ENCODE data around the gene TYR.
"Not testable (repeated sequence)": the region's sequence is repeated elsewhere in the genome, so short reads cannot be mapped to it uniquely, and the experiment has no call there.

GRCh38 chr11:89295023-89295422 is 117.3 kb downstream of the TYR start:
- not testable (repeated sequence) for TF ChIP-seq CREB1 (CRISPR knock-in tag; IDR thresholded peaks at IDR 0.05); ZSCAN18 (CRISPR knock-in tag; IDR thresholded peaks at IDR 0.05); FOXJ3 (CRISPR knock-in tag; IDR thresholded peaks at IDR 0.05; ENCODE audit: borderline replicate concordance)
- TF ChIP-seq, protein P1, sequence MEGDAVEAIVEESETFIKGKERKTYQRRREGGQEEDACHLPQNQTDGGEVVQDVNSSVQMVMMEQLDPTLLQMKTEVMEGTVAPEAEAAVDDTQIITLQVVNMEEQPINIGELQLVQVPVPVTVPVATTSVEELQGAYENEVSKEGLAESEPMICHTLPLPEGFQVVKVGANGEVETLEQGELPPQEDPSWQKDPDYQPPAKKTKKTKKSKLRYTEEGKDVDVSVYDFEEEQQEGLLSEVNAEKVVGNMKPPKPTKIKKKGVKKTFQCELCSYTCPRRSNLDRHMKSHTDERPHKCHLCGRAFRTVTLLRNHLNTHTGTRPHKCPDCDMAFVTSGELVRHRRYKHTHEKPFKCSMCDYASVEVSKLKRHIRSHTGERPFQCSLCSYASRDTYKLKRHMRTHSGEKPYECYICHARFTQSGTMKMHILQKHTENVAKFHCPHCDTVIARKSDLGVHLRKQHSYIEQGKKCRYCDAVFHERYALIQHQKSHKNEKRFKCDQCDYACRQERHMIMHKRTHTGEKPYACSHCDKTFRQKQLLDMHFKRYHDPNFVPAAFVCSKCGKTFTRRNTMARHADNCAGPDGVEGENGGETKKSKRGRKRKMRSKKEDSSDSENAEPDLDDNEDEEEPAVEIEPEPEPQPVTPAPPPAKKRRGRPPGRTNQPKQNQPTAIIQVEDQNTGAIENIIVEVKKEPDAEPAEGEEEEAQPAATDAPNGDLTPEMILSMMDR (IDR thresholded peaks at IDR 0.05): not testable (repeated sequence)
- TF ChIP-seq, protein P2, sequence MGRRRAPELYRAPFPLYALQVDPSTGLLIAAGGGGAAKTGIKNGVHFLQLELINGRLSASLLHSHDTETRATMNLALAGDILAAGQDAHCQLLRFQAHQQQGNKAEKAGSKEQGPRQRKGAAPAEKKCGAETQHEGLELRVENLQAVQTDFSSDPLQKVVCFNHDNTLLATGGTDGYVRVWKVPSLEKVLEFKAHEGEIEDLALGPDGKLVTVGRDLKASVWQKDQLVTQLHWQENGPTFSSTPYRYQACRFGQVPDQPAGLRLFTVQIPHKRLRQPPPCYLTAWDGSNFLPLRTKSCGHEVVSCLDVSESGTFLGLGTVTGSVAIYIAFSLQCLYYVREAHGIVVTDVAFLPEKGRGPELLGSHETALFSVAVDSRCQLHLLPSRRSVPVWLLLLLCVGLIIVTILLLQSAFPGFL (CRISPR knock-in tag; IDR thresholded peaks at IDR 0.05; ENCODE audit: borderline replicate concordance): not testable (repeated sequence)
